PFSK-1 (cell line): ENCODE results near the gene LAMA3.

ENCODE experiments used
- FOXP2 ChIP-seq: optimal IDR thresholded peaks from 2 replicates; pipeline ENCODE3; 2011; ENCODE audit warnings: borderline replicate concordance, control low read depth, inconsistent platforms; ENCODE audit not compliant: insufficient read depth; ENCODE audit errors: extremely low read length, extremely low read depth
- POLR2AphosphoS5 ChIP-seq: IDR thresholded peaks from 2 replicates; pipeline ENCODE4 v1.6.1; 2012; ENCODE audit warnings: low read depth, mild to moderate bottlenecking, control low read depth, low read length, moderate library complexity
- REST ChIP-seq, 2 experiments: IDR thresholded peaks; 2 replicates each; pipeline versions ENCODE4 v1.6.1 to v1.8.0; 2011 to 2012; ENCODE audit warnings: low read depth in 2 of 2, low read length in 2 of 2, control low read depth in 1 of 2, inconsistent platforms in 1 of 2, mild to moderate bottlenecking in 1 of 2, moderate library complexity in 1 of 2; ENCODE audit not compliant: insufficient read depth in 1 of 2
- SIN3A ChIP-seq: IDR thresholded peaks from 2 replicates; pipeline ENCODE4 v1.6.1; 2012; ENCODE audit warnings: mild to moderate bottlenecking, low read length, moderate library complexity, borderline replicate concordance; ENCODE audit not compliant: insufficient read depth
- TAF1 ChIP-seq: IDR thresholded peaks from 2 replicates; pipeline ENCODE4 v1.6.1; 2012; ENCODE audit warnings: low read length, control low read depth, borderline replicate concordance; ENCODE audit not compliant: insufficient read depth

The LAMA3 gene

GRCh38 chr18:23694637-23695430, 5.6 kb downstream of the LAMA3 start:
- TF ChIP-seq REST (IDR thresholded peaks at IDR 0.05; ENCODE audit: insufficient read depth in 1 of 2, low read depth in 2 of 2, low read length in 2 of 2) (no peak), FOXP2 (no peak), TAF1 (no peak), SIN3A (no peak), POLR2AphosphoS5 (no peak)

GRCh38 chr18:23701017-23701416, 11.8 kb downstream of the LAMA3 start:
- TF ChIP-seq FOXP2 (no peak), REST (IDR thresholded peaks at IDR 0.05; ENCODE audit: insufficient read depth in 1 of 2, low read depth in 2 of 2, low read length in 2 of 2) (no peak), SIN3A (no peak), POLR2AphosphoS5 (no peak), TAF1 (no peak)

DNA sequence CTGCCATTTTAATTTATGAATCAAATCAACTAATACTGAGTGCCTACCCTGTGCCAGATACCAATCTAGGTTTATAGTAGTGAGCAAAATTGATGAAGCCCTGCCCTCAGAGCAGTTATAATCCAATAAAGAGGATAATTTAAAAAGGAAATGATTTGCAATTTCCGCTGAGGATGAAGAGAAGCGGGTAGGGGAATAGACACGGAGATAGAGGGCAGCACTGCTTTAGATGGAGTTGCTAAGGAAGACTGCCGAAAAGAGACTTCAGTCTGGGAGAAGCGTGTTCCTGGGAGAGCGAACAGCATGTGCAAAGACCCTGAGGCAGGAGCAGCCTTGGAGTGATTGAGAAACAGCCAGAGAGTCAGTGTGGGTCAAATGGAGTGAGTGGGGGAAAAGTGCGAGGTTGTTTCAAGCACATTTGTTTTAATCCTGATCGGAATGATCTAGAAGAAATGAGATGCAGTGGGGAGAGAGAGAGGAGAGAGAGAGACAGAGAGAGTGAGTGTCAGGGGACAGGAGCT, 12.4 kb downstream of the LAMA3 start:
- TF ChIP-seq REST (IDR thresholded peaks at IDR 0.05; ENCODE audit: insufficient read depth in 1 of 2, low read depth in 2 of 2, low read length in 2 of 2) (no peak), POLR2AphosphoS5 (no peak), FOXP2 (no peak), TAF1 (no peak), SIN3A (no peak)

- TF ChIP-seq SIN3A (no peak), REST (IDR thresholded peaks at IDR 0.05; ENCODE audit: insufficient read depth in 1 of 2, low read depth in 2 of 2, low read length in 2 of 2) (no peak), POLR2AphosphoS5 (no peak), FOXP2 (no peak), TAF1 (no peak)
These were observed 13.4 kb downstream of the LAMA3 start for GRCh38 chr18:23702606-23703005.
